ENCODE results near the gene LINGO3.

- TF ChIP-seq ZNF274 (IDR thresholded peaks at IDR 0.05; ENCODE audit: low read depth, low read length), result no peak
- TF ChIP-seq YY1 (IDR thresholded peaks at IDR 0.05; ENCODE audit: insufficient read depth, insufficient read length), result no peak
- no peak for TF ChIP-seq SUZ12 (IDR thresholded peaks at IDR 0.05; ENCODE audit: extremely low read depth, insufficient read depth, insufficient read length)
These were observed 4.6 kb downstream of the LINGO3 start for GRCh38 chr19:2303211-2303798.

Data from NT2/D1 (cell line).